ENCODE results near the gene PTCRA.

Gene PTCRA

GRCh38 chr6:42969431-42969830, 53.6 kb downstream of the PTCRA start:
- Histone ChIP-seq H3K27me3 (ENCODE audit: control insufficient read depth, insufficient read depth, low read length) (no peaks in the 10 kb centered on the region), H3K36me3 (ENCODE audit: control insufficient read depth, insufficient read depth, low read length) (peaks cover 18% of the 10 kb centered on the region), H3K9me3 (ENCODE audit: control insufficient read depth, low read length) (no peaks in the 10 kb centered on the region), H3K4me3 (ENCODE audit: low read length) (no peak overlapping the region), H3K4me1 (ENCODE audit: control insufficient read depth, insufficient read depth, low read length) (peaks cover 5% of the 10 kb centered on the region), H3K9ac (ENCODE audit: low read length) (no peak overlapping the region)

GRCh38 chr6:42969934-42970333, 54.1 kb downstream of the PTCRA start:
- H3K4me1 ChIP-seq (ENCODE audit: control insufficient read depth, insufficient read depth, low read length), result peaks cover 5% of the 10 kb centered on the region
- H3K4me3 ChIP-seq (ENCODE audit: low read length), result no peak overlapping the region
- no peaks in the 10 kb centered on the region for H3K27me3 ChIP-seq (ENCODE audit: control insufficient read depth, insufficient read depth, low read length)
- peaks cover 14% of the 10 kb centered on the region for H3K36me3 ChIP-seq (ENCODE audit: control insufficient read depth, insufficient read depth, low read length)
- no peaks in the 10 kb centered on the region for H3K9me3 ChIP-seq (ENCODE audit: control insufficient read depth, low read length)
- H3K9ac ChIP-seq (ENCODE audit: low read length), result no peak overlapping the region

- Histone ChIP-seq H3K27me3 (ENCODE audit: control insufficient read depth, insufficient read depth, low read length) (no peaks in the 10 kb centered on the region), H3K36me3 (ENCODE audit: control insufficient read depth, insufficient read depth, low read length) (peaks cover 4% of the 10 kb centered on the region), H3K4me3 (ENCODE audit: low read length) (no peak overlapping the region), H3K9me3 (ENCODE audit: control insufficient read depth, low read length) (no peaks in the 10 kb centered on the region), H3K4me1 (ENCODE audit: control insufficient read depth, insufficient read depth, low read length) (peaks cover 5% of the 10 kb centered on the region), H3K9ac (ENCODE audit: low read length) (peak overlapping the region; percentile 34)
Observed at GRCh38 chr6:42970871-42971612, 55.2 kb downstream of the PTCRA start.

GRCh38 chr6:42971746-42972327, 56.0 kb downstream of the PTCRA start:
- peaks cover 6% of the 10 kb centered on the region for H3K4me1 ChIP-seq (ENCODE audit: control insufficient read depth, insufficient read depth, low read length)
- no peaks in the 10 kb centered on the region for H3K36me3 ChIP-seq (ENCODE audit: control insufficient read depth, insufficient read depth, low read length)
- no peak overlapping the region for H3K9ac ChIP-seq (ENCODE audit: low read length)
- no peak overlapping the region for H3K4me3 ChIP-seq (ENCODE audit: low read length)
- no peaks in the 10 kb centered on the region for H3K27me3 ChIP-seq (ENCODE audit: control insufficient read depth, insufficient read depth, low read length)
- no peaks in the 10 kb centered on the region for H3K9me3 ChIP-seq (ENCODE audit: control insufficient read depth, low read length)

GRCh38 chr6:42973926-42974325, 58.1 kb downstream of the PTCRA start:
- H3K4me3 ChIP-seq (ENCODE audit: low read length), result no peak overlapping the region
- peaks cover 21% of the 10 kb centered on the region for H3K4me1 ChIP-seq (ENCODE audit: control insufficient read depth, insufficient read depth, low read length)
- H3K36me3 ChIP-seq (ENCODE audit: control insufficient read depth, insufficient read depth, low read length), result no peaks in the 10 kb centered on the region
- H3K9me3 ChIP-seq (ENCODE audit: control insufficient read depth, low read length), result no peaks in the 10 kb centered on the region
- H3K27me3 ChIP-seq (ENCODE audit: control insufficient read depth, insufficient read depth, low read length), result no peaks in the 10 kb centered on the region
- H3K9ac ChIP-seq (ENCODE audit: low read length), result no peak overlapping the region

- Histone ChIP-seq H3K27me3 (ENCODE audit: control insufficient read depth, insufficient read depth, low read length) (no peaks in the 10 kb centered on the region), H3K36me3 (ENCODE audit: control insufficient read depth, insufficient read depth, low read length) (no peaks in the 10 kb centered on the region), H3K9me3 (ENCODE audit: control insufficient read depth, low read length) (no peaks in the 10 kb centered on the region)
Observed at GRCh38 chr6:42974919-42975505, 59.2 kb downstream of the PTCRA start.

More at GRCh38 chr6:42974919-42975505, 59.2 kb downstream of the PTCRA start:
- H3K4me3 ChIP-seq (ENCODE audit: low read length), result no peak overlapping the region
- peaks cover 29% of the 10 kb centered on the region for H3K4me1 ChIP-seq (ENCODE audit: control insufficient read depth, insufficient read depth, low read length)
- H3K9ac ChIP-seq (ENCODE audit: low read length), result no peak overlapping the region

Data from mucosa of stomach (tissue), 1 donor.